NCI-H226 (cell line): ENCODE results near the gene IL12B.
"Not testable (repeated sequence)": the region's sequence is repeated elsewhere in the genome, so short reads cannot be mapped to it uniquely, and the experiment has no call there.

Experiments
- DNase-seq: peaks from one replicate; pipeline ENCODE4 v3.0.0-alpha.2; 2015

IL12B gene

GRCh38 chr5:159330131-159330800, at the start of gene IL12B:
Gene IL12B (minus strand): TSS chr5:159330487. CDS start chr5:159326782, 3,705 bp downstream.
- peak; percentile 20 for DNase-seq

GRCh38 chr5:159377653-159378052, 47.4 kb upstream of the IL12B start:
- no peak for DNase-seq

- DNase-seq = not testable (repeated sequence)
Observed at GRCh38 chr5:159367866-159368265, 37.6 kb upstream of the IL12B start.

GRCh38 chr5:159366776-159367175, 36.5 kb upstream of the IL12B start:
- not testable (repeated sequence) for DNase-seq

GRCh38 chr5:159362220-159362619, 31.9 kb upstream of the IL12B start:
- no peak for DNase-seq

- not testable (repeated sequence) for DNase-seq
Observed at GRCh38 chr5:159359871-159360270, 29.6 kb upstream of the IL12B start.

GRCh38 chr5:159359408-159359807, 29.1 kb upstream of the IL12B start:
- DNase-seq = no peak

- DNase-seq = no peak
Observed at GRCh38 chr5:159353661-159354252, 23.5 kb upstream of the IL12B start.

GRCh38 chr5:159350644-159351043, 20.4 kb upstream of the IL12B start:
- not testable (repeated sequence) for DNase-seq

- DNase-seq = not testable (repeated sequence)
Observed at GRCh38 chr5:159350216-159350615, 19.9 kb upstream of the IL12B start.

- no peak for DNase-seq
Observed at GRCh38 chr5:159345861-159346260, 15.6 kb upstream of the IL12B start.

GRCh38 chr5:159345336-159345735, 15.0 kb upstream of the IL12B start:
- no peak for DNase-seq

GRCh38 chr5:159343295-159344094, 13.2 kb upstream of the IL12B start:
- no peak for DNase-seq

GRCh38 chr5:159342840-159343239, 12.6 kb upstream of the IL12B start:
- DNase-seq = no peak

GRCh38 chr5:159341906-159342310, 11.6 kb upstream of the IL12B start:
- DNase-seq = peak; percentile 4

GRCh38 chr5:159341145-159341544, 10.9 kb upstream of the IL12B start:
- no peak for DNase-seq

- no peak for DNase-seq
Observed at GRCh38 chr5:159340511-159340910, 10.2 kb upstream of the IL12B start.

GRCh38 chr5:159339460-159339859, 9.2 kb upstream of the IL12B start:
- no peak for DNase-seq

GRCh38 chr5:159338118-159338517, 7.8 kb upstream of the IL12B start:
- no peak for DNase-seq

- peak; percentile 92 for DNase-seq
Observed at GRCh38 chr5:159337016-159337955, 7.0 kb upstream of the IL12B start.

- DNase-seq = no peak
Observed at GRCh38 chr5:159336586-159336985, 6.3 kb upstream of the IL12B start.

GRCh38 chr5:159333545-159333925, 3.2 kb upstream of the IL12B start:
- no peak for DNase-seq
